Gastroesophageal sphincter (tissue), 3 donors: ENCODE measurements around the gene RNF150.
A peak's percentile ranks its signal among the peaks of the same experiment; 100 is the strongest.

Source experiments
- CTCF ChIP-seq, 4 experiments: fragments of 200-600 bp in 2 of 4; fragments of 450-650 bp in 2 of 4; sonication (generic) in 1 of 4; IDR thresholded peaks; one replicate each; pipeline ENCODE4 v1.5.1; 2017 to 2019; ENCODE audit warnings: antibody characterized with exemption in 4 of 4, mild to moderate bottlenecking in 2 of 4, moderate library complexity in 2 of 4
- EP300 ChIP-seq: sonication (generic); formaldehyde crosslinking; IDR thresholded peaks from one replicate; pipeline ENCODE4 v1.6.1; 2017; ENCODE audit warnings: antibody characterized with exemption, mild to moderate bottlenecking
- POLR2A ChIP-seq, 2 donors: fragments of 450-650 bp; IDR thresholded peaks; one replicate each; pipeline ENCODE4 v1.6.1; 2017; ENCODE audit warnings: antibody characterized with exemption in 2 of 2, mild to moderate bottlenecking in 2 of 2, moderate library complexity in 1 of 2
- POLR2AphosphoS5 ChIP-seq: sonication (generic); formaldehyde crosslinking; IDR thresholded peaks from one replicate; pipeline ENCODE4 v1.6.1; 2017; ENCODE audit warnings: antibody characterized with exemption

- TF ChIP-seq CTCF (IDR thresholded peaks at IDR 0.05) = peak in 1 of 4 experiments; percentile 24
- no peak for TF ChIP-seq POLR2A (IDR thresholded peaks at IDR 0.05)
- peak; percentile 8 for TF ChIP-seq POLR2AphosphoS5
- no peak for TF ChIP-seq EP300
Measured at GRCh38 chr4:140834839-140835495, 298.3 kb downstream of the RNF150 start.
